Testis (tissue), 2 donors: ENCODE results near the gene XPO5.

Source experiments
- CTCF ChIP-seq, 3 experiments: fragments of 450-650 bp in 2 of 3; fragments of 200-600 bp in 1 of 3; sonication (generic) in 1 of 3; IDR thresholded peaks; one replicate each; pipeline ENCODE4 v1.5.1; 2016 to 2019; ENCODE audit warnings: antibody characterized with exemption in 3 of 3, mild to moderate bottlenecking in 2 of 3, moderate library complexity in 1 of 3
- POLR2A ChIP-seq: fragments of 450-650 bp; IDR thresholded peaks from one replicate; pipeline ENCODE4 v1.6.1; 2017; ENCODE audit warnings: antibody characterized with exemption, mild to moderate bottlenecking, moderate library complexity

GRCh38 chr6:43475516-43475915 is 100.3 kb downstream of the XPO5 start:
- TF ChIP-seq POLR2A (no peak), CTCF (IDR thresholded peaks at IDR 0.05) (no peak)
